GM21786 (cell line): ENCODE measurements around the gene LY6G5C.
"Not testable (repeated sequence)": the region's sequence is repeated elsewhere in the genome, so short reads cannot be mapped to it uniquely, and the experiment has no call there.

Source experiments
- ATAC-seq: cut with Tn5 transposase; IDR thresholded peaks from one replicate; pipeline ENCODE4 v1.9.1; 2021; ENCODE audit not compliant: unreplicated experiment

Gene LY6G5C

DNA sequence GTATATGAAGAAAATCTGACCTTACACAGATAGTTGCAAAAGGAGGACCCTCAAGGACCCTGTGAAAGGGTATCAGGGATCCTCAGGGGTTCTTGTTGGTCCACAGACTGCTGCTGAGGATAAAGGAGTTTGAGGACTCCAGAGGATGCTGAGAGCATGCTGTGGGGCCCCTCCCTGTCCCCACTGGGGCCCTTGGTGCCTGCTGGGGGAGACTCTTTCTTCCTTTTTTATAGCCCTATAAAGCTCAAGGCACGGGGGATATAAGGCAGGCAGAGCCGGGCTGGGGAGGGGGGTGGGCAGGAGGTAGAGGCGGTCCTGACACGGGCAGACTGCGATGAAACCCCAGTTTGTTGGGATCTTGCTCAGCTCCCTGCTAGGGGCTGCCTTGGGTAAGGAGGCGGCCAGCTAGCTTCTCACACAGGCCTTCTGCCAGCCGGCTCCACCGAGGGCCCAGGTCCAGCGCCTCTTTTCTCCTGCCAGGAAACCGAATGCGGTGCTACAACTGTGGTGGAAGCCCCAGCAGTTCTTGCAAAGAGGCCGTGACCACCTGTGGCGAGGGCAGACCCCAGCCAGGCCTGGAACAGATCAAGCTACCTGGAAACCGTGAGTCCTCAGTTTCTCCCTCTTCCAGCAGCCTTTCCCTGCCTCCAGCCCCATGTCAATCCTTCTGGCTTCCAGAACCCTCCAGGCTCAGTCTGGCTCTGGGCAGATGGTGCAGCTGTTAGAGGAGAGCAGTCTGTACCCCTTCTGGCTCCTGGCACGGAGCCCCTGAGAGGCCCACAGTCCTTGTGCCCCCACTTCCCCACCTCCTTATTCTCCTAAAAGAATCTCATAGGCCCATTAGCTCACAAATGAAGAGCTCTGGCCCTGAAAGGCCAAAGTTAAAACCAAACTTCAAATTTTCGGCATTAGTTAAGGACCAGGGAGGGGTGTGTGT lies 34.4 kb upstream of the LY6G5C start, which contains the start of gene LY6G6D:
TSS of gene LY6G6D (plus strand) at position 327 of the 937 bp plus-strand sequence. CDS start at position 335, 8 bp downstream.
- ATAC-seq, result no peak

GRCh38 chr6:31713991-31714684 lies 33.3 kb upstream of the LY6G5C start:
- ATAC-seq, result no peak

GRCh38 chr6:31713465-31713864 lies 32.6 kb upstream of the LY6G5C start:
- ATAC-seq, result no peak

DNA sequence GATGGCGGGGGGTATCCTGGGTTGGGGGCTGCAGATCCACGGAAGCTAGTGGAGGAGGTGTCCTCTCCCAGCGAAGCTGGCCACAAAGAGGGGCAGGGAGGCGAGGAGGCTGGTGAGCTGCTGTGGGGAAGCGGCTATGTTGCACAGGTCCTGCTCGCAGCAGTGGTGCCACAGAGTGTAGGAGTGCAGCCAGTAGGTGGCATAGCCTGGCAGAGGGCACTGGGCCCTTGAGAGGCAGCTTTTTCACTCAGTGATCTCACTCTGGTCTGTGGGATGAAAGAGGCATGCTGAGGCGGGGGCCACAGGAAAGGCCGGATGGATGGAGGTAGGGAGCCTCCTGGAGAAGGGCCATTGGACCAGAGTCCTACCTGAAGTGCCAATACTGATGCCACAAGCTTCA lies 31.4 kb upstream of the LY6G5C start:
- no peak for ATAC-seq

DNA sequence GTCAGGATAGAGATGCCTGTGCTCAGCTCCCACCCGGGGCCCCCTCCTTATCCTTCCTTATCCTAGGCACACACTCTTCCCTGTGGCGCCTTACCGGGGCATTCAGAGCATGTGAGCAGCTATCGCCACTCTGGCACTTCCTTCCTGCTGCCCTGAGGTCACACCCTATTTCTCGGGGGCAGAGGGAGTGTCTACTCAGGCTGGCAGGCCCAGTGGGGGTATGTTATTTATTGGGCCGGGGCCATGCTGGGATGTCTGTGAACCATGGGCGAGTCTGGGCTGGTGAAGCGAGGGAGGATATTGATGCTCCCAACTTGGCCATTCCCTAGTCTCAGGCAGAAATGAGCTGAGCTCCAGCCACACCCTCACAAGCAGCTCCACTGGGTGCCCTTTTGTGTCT lies 30.4 kb upstream of the LY6G5C start:
- ATAC-seq, result no peak

DNA sequence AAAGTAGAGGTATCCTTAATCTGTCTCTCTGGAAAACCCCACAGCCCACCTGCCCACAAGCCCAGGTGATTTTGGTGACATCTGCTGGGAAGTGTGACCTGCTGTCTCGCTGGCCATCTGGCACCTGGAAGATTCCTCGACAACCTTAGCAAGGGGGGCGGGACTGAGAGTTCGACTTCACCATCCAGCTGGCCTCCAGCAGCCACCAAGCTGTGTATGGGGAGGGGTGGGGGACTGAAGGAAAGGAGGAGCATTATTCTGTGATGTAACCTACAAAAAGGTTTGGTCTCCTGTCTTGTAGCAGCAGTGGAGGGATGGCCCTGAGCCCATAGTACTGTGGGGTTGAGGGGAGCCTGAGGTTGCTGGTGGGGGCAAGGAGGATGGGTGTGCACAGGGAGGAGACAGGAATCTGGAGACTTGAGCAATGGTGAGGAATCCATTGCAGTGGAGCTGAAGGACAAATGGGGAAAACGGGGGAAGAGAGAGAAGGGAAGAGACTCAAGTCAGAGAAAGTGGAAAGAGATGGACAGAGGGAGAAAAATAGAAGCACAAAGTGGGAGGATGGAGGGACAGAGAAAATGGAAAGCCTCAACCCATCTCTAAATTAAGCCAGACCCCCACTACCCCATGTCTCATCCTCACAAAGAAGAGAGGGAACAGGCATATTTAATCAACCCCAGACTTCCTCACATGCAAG lies 29.8 kb upstream of the LY6G5C start:
- no peak for ATAC-seq

DNA sequence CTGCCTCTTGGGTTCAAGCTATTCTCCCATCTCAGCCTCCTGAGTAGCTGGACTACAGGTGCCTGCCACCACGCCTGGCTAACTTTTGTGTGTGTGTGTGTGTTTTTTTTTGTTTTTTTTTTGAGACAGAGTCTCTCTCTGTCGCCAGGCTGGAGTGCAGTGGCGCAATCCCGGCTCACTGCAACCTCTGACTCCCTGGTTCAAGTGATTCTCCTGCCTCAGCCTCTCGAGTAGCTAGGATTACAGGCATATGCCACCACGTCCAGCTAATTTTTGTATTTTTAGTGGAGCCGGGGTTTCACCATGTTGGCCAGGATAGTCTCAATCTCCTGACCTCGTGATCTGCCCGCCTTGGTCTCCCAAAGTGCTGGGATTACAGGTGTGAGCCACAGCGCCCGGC lies 28.3 kb upstream of the LY6G5C start:
- not testable (repeated sequence) for ATAC-seq

DNA sequence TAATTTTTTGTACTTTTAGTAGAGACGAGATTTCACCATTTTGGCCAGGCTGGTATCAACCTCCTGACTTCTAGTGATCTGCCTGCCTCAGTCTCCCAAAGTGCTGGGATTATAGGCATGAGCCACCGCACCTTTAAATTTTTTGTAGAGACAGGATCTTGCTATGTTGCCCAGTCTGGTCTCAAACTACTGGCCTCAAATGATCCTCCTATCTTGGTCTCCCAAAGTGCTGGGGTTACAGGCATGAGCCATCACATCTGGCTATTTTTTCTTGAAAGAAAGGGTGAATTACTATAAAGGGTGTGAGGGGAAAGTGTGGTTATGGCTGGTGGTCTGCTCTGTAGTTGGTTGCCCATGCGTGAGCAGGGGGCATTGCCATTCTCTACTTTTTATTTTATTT lies 27.4 kb upstream of the LY6G5C start:
- ATAC-seq, result no peak

- no peak for ATAC-seq
Measured at GRCh38 chr6:31707701-31708100, 26.8 kb upstream of the LY6G5C start.

- no peak for ATAC-seq
Measured at GRCh38 chr6:31706599-31706998, 25.7 kb upstream of the LY6G5C start, which contains the start of gene LY6G6F. LY6G6F (plus strand) TSS chr6:31706866; CDS start chr6:31706907, 41 bp downstream.

GRCh38 chr6:31705931-31706330 lies 25.1 kb upstream of the LY6G5C start:
- no peak for ATAC-seq

- ATAC-seq, result peak; percentile 92
Measured at GRCh38 chr6:31702819-31703716, 22.2 kb upstream of the LY6G5C start, which contains the start of gene ABHD16A. ABHD16A (minus strand) TSS chr6:31703324; CDS start chr6:31703281, 43 bp downstream.

DNA sequence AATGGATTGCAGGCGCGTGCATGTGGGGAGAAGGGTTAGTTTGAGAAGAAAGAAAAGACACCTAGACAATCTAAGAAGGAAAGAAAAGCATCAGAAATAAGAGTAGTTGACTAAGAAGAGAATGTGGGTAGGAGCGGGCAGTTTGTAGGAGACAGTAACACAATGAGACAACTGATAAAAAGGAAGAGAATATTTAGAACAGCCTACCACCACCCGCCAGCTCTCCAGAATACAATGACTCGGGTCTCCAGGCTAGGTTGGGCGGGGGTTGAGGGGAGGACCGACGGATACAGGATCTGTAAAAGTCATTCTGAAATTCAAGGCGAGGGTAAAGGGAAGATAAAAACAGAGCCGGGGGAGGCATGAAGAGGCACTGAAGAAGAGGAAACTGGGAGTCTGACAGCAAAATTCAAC lies 21.5 kb upstream of the LY6G5C start:
- no peak for ATAC-seq

DNA sequence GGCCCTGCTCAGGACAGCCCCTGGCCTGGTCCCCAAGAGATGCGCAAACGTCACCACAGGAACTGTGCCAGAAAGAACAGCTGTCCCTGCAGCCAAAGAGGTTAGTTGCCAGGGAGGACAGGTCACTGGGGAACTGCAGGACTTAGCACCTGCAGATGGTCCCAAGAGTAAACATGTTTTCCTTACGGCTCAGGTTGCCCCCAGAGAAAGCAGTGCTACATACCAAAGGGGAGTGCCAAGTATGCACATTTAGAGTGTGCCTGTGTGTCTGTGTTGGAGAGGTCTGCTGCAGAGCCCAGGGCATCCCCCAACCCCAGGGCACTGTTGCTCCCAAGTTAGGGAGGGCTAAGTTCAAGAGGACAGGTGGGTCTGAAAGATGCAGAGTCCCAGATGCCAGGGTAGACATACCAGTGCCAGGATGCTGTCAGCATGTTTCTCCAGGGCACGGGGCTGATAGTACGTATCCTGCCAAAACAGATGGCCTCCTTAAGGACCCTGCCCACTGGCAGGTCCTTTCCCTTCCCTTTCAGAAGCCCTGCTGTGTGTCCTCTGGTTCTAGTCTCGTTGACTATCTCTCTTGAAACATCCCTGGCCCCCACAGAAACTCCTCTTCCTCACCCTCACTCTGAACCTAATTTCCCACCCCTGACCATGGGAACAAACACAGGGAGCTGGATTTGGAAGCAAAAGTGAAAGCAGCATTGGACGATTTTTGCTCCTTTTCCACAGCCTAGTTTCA lies 21.0 kb upstream of the LY6G5C start:
- ATAC-seq, result no peak

GRCh38 chr6:31700740-31701401 lies 20.0 kb upstream of the LY6G5C start:
- ATAC-seq, result no peak

DNA sequence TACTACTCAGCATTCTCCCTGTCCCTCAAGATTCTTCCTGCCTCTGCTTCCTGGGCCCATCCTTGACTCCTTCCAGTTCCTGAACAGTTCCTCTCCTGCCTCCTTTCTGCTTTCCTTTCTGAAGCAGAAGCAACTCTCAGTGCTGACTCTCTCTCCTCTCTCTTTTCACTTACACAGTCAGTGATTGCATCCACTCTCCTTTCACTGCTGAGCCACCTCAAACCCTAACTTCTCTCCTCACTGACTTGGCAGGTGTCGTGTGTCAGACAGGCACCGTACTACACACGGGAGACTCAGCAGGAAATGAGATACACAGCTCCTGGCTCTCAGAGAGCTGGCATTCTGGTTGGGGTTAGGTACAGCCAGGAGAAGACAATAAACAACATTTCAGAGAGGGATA lies 16.7 kb upstream of the LY6G5C start:
- ATAC-seq, result no peak

- no peak for ATAC-seq
Measured at GRCh38 chr6:31693535-31693934, 12.7 kb upstream of the LY6G5C start.

DNA sequence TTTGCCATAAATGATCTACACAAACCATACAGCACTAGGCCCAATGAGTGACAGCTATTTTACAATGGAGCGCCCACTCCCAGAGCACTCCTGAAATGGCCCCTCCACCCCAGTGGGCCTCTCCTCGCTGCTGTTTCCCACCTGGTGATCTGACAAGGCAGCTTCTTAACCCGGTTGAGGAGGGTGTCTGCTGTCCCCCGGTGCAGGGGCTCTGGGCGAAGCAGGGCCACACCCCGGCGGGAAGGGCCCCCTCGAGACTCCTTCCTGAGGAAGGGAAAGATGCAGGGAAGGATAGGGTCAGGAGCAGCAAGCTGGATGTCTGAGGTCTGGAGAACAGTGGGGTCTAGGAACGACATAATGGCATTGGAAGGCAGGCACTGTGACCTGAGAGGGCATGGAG lies 12.0 kb upstream of the LY6G5C start:
- no peak for ATAC-seq

DNA sequence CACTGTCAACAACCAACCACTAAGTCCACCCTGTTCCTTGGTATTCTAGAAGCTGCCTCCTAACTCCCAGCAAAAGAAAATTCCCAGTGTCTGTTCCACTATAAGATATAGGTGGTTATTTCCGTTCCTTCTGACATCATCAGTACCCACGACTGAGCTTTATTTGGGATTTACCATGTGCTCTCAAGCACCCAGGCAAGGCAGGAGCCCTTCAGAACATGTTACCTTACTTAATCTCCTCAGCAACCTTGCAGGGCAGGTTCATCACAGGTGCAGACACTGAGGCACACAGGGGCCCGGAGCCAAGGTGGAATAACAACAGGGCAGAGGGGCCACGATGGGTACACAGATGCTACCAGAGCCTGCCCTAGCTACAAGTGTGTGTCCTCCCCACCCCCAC lies 11.5 kb upstream of the LY6G5C start:
- ATAC-seq, result no peak
